GF-D8 (cell line): Measurements from ENCODE around the gene SH3RF3.

Source experiments
- DNase-seq: peaks from one replicate; lab custom pipeline; 2025; lab: John Stamatoyannopoulos, UW

SH3RF3 gene

DNA sequence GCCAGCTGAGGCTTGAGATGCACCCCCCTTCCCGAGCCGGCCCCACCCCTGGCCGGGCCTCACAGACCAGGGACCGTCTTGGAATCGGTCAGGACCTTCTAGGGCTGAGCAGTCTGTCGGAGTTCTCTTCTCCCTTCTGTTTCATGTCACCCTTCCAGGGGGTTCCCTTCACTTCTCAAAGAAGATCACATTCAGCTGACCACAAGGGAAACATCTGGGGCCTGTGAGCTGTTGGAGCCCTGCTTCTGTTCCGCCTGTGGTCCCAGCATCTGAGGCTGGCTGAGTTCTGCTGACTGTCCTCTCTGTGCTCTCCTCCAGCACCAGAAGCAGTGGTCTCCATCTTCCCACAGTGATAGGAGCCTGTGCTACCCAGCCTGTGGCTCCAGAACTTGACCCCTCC is 378.2 kb downstream of the SH3RF3 start:
- no peak for DNase-seq

GRCh38 chr2:109507828-109508227 is 378.8 kb downstream of the SH3RF3 start:
- DNase-seq = no peak

GRCh38 chr2:109508556-109508955 is 379.6 kb downstream of the SH3RF3 start:
- DNase-seq = no peak

- peak; percentile 19 for DNase-seq
Measured at GRCh38 chr2:109510136-109511028, 381.4 kb downstream of the SH3RF3 start.

GRCh38 chr2:109511168-109511567 is 382.2 kb downstream of the SH3RF3 start:
- DNase-seq = no peak

GRCh38 chr2:109512076-109512475 is 383.1 kb downstream of the SH3RF3 start:
- DNase-seq = no peak

GRCh38 chr2:109513230-109513629 is 384.2 kb downstream of the SH3RF3 start:
- DNase-seq = no peak

GRCh38 chr2:109513749-109514588 is 385.0 kb downstream of the SH3RF3 start:
- no peak for DNase-seq

GRCh38 chr2:109514857-109515256 is 385.9 kb downstream of the SH3RF3 start:
- no peak for DNase-seq

DNA sequence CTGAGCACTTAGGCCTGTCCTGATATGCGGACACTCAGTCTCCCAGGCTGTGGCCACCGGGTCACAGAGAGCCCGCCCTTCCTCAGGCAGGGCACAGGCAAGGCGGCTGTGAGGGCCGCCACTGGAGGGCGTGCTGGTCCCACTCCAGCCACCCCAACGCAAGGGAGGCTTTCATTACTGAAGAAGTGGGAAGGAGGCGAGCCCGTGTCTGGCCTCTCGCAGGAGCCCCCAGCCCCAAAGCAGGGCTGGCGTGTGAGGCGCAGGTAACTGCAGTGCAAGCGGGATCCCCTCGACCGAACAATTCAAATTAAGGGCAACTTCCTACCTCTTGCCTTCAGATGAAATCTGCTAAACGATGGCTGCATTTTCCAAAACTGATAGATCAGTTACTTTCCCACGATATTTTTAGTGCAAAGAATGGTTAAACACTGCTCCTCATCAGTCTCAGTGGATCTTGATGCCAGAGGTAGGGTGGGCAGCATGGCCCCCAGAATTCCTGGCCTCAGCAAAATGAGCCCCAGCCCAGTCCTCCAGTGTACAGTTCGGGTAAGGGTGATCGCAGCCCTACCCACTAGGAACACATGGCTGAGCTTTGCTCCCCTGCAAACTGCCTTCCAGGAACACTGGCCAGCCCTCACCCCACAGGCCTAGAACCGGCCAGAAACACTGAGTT is 387.6 kb downstream of the SH3RF3 start:
- no peak for DNase-seq

DNA sequence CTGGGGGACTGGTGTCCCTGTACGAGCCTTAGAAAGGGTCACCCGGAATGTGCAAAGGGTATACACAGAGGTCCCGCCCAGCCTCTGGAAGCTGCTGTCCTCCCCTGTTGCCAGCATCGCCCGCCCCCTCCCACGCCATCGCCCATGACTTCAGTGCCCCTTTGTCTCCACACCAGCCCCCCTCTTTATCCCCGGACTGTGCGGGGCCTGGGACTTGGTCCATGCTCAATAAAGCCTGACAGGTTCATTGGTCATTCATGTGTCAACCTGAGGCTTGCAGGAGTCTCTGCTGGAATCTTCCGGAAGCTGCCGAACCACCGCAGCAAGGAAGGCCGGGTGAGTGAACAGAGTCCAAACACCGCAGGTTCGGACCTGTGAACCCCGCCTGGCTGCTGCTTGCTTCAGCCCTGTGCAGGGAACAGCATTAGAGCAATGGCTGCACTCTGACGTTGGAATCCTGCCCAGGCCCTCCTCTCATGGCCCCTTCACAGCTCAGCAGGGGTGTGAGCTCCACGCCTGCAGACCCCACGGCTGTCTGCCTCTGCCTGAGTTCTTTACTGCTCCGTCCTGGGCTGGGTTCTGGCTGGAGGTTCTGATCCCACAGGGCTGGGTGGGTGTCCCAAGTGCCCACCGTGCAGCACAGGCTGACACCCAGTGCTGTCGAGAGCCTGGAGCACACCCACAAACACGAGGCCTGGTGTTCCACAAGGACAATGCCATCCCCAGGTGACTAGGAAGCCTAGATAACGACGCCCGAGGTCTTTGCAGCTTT is 388.3 kb downstream of the SH3RF3 start:
- no peak for DNase-seq

- DNase-seq = no peak
Measured at GRCh38 chr2:109519513-109519912, 390.5 kb downstream of the SH3RF3 start.

GRCh38 chr2:109521233-109522062 is 392.4 kb downstream of the SH3RF3 start:
- DNase-seq = no peak

GRCh38 chr2:109522063-109522374 is 393.0 kb downstream of the SH3RF3 start:
- no peak for DNase-seq

- no peak for DNase-seq
Measured at GRCh38 chr2:109523121-109523520, 394.1 kb downstream of the SH3RF3 start.

DNA sequence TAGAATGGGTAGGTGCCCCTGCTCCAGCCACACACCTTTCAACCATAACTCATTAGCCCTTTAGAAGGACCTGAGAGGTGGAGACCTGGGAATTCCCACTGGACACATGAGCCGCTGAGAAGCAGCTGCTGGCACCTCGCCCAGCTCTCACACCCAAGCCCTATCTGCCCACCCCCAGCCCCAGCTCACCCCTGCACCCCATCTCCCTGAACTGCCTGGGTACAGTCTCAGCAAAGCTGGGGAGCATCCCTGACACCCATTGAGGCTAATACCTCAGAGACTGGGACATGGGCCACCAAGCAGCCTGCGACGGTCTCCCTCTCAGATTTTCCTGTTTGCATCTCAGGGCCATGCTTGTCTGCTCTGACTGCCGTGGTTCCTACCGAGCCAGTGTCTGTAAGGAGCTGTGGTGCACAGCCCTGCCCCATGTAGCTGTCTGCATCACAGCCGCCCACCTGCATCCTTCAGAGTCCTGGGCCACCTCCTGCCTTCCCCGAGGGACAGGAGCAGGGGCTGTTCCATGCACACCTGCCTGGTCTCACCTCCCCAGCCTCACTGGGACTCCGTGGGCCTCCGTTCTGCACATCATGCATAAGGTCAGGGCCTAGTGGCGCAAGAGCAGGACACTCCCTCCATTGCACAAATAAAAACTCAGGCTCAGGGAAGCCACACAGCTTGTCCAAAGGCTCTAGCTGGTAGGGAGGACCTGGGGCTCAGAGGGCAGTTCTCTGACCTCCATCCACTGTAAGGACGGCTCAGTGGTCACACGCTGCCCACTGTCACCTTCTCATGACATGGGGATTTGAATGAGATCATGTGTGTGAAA is 394.7 kb downstream of the SH3RF3 start:
- DNase-seq = no peak

- no peak for DNase-seq
Measured at GRCh38 chr2:109525836-109526235, 396.8 kb downstream of the SH3RF3 start.

DNA sequence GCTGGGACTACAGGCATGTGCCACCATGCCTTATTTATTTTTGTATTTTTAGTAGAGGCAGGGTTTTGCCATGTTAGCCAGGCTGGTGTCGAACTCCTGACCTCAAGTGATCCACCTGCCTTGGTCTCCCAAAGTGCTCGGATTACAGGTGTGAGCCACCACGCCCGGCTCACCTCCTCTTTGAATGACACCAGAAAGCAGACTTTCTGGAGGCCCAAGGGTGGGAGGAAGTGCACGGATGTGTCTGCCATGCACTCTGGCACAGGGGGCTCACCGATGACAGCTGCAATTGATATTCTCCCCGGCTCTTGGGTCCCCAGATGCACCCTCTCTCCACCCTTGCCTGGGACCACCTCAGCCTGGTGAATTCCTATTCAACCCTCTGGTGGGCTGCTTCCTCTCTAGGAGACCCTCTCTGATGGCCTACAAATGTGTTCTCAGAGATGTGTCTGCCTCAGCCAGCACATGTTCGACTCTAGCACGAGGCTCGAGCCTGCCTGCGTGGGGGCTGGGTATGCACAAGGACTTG is 397.5 kb downstream of the SH3RF3 start:
- DNase-seq = no peak

DNA sequence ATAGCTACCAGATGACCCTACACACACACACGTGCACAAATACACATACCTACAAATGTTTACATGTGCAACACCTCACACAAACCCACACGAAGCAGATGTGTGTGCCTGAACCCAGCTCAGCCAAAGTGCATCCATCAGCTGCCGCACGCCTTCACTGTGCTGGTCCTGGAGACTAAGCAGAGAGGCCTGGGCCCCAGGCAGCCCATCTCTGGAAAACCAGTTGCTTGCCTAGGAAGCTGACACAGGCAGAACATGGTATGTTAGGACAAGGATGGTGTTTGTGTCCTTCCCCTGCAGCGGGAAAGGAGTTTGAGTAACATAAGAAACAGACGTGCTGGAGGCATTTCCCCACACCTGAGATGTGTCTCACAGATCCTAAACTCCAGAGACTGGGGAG is 398.1 kb downstream of the SH3RF3 start:
- no peak for DNase-seq
